Spleen (tissue), 7 donors: ENCODE measurements around the gene ATP6V1E1.

ENCODE experiments used
- POLR2A ChIP-seq, 3 donors: fragments of 450-650 bp; IDR thresholded peaks; one replicate each; pipeline ENCODE4 v1.5.1; 2017; ENCODE audit warnings: antibody characterized with exemption in 3 of 3, mild to moderate bottlenecking in 1 of 3
- POLR2AphosphoS5 ChIP-seq, 3 donors: sonication (generic); formaldehyde crosslinking; IDR thresholded peaks; one replicate each; pipeline ENCODE4 v1.5.1; 2017; ENCODE audit warnings: antibody characterized with exemption in 3 of 3
- TF ChIP-seq, protein P1 (sequence below), 11 experiments: fragments of 200-600 bp in 7 of 11; fragments of 450-650 bp in 4 of 11; sonication (generic) in 4 of 11; IDR thresholded peaks in 8 of 11; conservative IDR thresholded peaks in 3 of 11; 1 replicate in 7 of 11; 2 replicates in 4 of 11; pipeline versions ENCODE4 v1.4.0 to v1.8.0; 2016 to 2021; ENCODE audit warnings: antibody characterized with exemption in 11 of 11, inconsistent platforms in 4 of 11, mild to moderate bottlenecking in 1 of 11
- donor health status: DM: no; HTN: no; CAD: no; lungs with moderate emphysema.
- donor health status: DM: no; HTN: no; CAD: no.
- donor health status: DM: no; HTN: no; CAD: no.

- TF ChIP-seq, protein P1, sequence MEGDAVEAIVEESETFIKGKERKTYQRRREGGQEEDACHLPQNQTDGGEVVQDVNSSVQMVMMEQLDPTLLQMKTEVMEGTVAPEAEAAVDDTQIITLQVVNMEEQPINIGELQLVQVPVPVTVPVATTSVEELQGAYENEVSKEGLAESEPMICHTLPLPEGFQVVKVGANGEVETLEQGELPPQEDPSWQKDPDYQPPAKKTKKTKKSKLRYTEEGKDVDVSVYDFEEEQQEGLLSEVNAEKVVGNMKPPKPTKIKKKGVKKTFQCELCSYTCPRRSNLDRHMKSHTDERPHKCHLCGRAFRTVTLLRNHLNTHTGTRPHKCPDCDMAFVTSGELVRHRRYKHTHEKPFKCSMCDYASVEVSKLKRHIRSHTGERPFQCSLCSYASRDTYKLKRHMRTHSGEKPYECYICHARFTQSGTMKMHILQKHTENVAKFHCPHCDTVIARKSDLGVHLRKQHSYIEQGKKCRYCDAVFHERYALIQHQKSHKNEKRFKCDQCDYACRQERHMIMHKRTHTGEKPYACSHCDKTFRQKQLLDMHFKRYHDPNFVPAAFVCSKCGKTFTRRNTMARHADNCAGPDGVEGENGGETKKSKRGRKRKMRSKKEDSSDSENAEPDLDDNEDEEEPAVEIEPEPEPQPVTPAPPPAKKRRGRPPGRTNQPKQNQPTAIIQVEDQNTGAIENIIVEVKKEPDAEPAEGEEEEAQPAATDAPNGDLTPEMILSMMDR (IDR thresholded peaks at IDR 0.05 in 8 of 11, conservative IDR thresholded peaks at IDR 0.05 in 3 of 11): no peak
- TF ChIP-seq POLR2AphosphoS5 (IDR thresholded peaks at IDR 0.05): no peak
- no peak for TF ChIP-seq POLR2A (IDR thresholded peaks at IDR 0.05)
Measured at GRCh38 chr22:17596226-17596625, 32.3 kb downstream of the ATP6V1E1 start.
